ENCODE measurements around the gene KCNJ16. TPM values are rescaled to one million over a fixed set of nuclear protein-coding genes. Genes with fewer than 3 reads are reported as not detected.

The KCNJ16 gene
- total RNA-seq, 4 donors from 2014 or later: 0.57 to 0.67 TPM; not detected in 2

DNA sequence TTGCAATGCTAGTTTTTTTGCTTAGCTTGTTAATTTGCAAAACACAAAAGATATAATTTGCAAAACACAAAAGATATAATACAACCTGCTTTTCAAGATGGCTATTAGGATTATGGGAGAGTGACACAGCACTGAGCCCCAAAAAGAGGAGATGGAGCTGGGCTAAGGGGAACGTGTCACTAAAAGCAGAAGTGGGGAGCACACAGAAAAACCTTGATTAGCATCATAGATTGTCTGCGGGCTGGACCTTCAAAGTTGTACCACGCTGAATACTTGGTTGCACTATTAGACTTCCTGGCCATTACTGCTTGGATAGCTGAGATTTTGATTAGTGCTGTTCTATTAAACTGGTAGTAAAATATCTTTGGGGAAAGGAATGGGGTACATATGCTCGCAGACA is 36.2 kb downstream of the KCNJ16 start:
- Histone ChIP-seq H3K9me3 (no peaks in the 10 kb centered on the region), H3K27me3 (no peaks in the 10 kb centered on the region), H3K36me3 (no peaks in the 10 kb centered on the region), H3K27ac (no peak overlapping the region), H3K4me3 (no peak overlapping the region), H3K4me1 (no peaks in the 10 kb centered on the region)
- no peak for TF ChIP-seq CTCF (IDR thresholded peaks at IDR 0.05)
- DNase-seq: no peak

DNA sequence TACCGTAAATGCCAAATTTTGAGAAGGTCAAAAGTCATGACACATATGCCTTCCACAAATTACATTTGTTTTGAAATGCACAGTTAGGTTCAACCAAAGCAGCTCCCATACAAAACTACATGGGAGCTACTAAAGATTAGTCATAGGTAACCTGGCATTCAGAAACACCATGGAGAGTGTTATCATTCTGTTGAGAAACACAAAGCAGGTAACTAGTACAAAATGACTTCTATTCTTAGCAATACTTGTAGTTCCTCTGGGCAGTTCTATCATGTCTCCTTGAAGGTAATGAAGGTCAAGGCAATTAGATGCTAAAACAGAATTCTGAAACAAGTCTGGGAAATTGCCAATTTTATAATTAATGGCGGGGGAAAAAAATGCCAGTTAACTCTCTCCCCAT is 39.4 kb downstream of the KCNJ16 start:
- Histone ChIP-seq H3K4me1 (no peaks in the 10 kb centered on the region), H3K4me3 (no peak overlapping the region), H3K36me3 (no peaks in the 10 kb centered on the region), H3K27ac (no peak overlapping the region), H3K27me3 (no peaks in the 10 kb centered on the region), H3K9me3 (no peaks in the 10 kb centered on the region)
- TF ChIP-seq CTCF (IDR thresholded peaks at IDR 0.05) (no peak), POLR2A (IDR thresholded peaks at IDR 0.05) (no peak)
- DNase-seq: no peak

DNA sequence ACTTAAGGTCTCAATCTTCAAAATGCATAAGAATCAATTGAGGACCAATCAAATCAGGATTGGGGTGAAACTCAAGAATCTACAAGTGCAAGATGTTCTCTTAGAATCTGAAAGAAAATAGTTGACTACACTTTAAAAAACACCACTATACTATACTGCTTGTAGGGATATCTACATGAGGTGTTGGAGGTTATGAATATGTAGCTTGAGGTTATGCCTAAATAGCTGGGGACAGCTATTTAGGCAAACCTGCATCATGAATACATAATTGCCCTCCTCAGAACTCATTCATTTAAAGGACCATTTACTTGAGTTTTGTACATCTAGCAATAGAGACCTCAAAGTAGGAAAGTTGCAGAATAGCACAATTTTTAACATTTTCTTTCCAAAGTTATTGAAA is 40.1 kb downstream of the KCNJ16 start:
- Histone ChIP-seq H3K4me1 (no peaks in the 10 kb centered on the region), H3K27me3 (no peaks in the 10 kb centered on the region), H3K9me3 (no peaks in the 10 kb centered on the region), H3K36me3 (no peaks in the 10 kb centered on the region), H3K4me3 (no peak overlapping the region), H3K27ac (no peak overlapping the region)
- no peak for DNase-seq
- no peak for TF ChIP-seq CTCF (IDR thresholded peaks at IDR 0.05)
- TF ChIP-seq POLR2A (IDR thresholded peaks at IDR 0.05): no peak

DNA sequence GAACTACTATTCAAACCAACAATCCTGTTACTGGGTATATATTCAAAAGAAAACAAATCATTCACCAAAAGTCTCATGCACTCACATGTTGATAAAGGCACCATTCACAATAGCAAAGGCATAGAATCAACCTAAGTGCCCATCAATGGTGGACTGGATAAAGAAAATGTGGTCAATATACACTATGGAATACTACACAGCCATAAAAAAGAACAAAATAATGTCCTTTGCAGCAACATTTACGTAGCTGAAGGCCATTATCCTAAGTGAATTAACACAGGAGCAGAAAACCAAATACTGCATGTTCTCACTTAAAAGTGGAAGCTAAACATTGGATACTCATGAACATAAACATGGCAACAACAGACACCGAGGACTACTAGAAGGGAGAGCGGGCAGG is 41.9 kb downstream of the KCNJ16 start:
- H3K9me3 ChIP-seq: no peaks in the 10 kb centered on the region
- DNase-seq: no peak
- TF ChIP-seq POLR2A (IDR thresholded peaks at IDR 0.05) (no peak), CTCF (IDR thresholded peaks at IDR 0.05) (no peak)
- H3K27me3 ChIP-seq: no peaks in the 10 kb centered on the region
- H3K4me1 ChIP-seq: no peaks in the 10 kb centered on the region
- no peaks in the 10 kb centered on the region for H3K36me3 ChIP-seq
- no peak overlapping the region for H3K27ac ChIP-seq
- no peak overlapping the region for H3K4me3 ChIP-seq

DNA sequence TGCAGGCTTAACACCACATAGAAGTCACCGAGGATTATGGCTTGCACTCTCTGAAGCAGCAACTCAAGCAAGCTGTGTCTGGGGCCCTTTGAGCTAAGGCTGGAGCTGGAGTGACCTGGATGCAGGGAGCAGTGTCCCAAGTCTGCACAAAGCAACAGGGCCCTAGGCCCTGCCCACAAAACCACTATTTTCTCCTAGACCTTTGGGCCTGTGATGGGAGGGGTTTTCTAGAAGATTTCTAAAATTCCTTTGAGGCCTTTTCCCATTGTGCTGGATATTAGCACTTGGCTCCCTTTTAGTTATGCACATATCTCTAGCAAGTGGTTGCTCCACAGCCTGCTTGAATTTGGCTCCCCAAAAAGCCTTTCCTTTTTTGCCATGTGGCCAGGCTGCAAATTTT is 44.5 kb downstream of the KCNJ16 start:
- no peak for DNase-seq
- peaks cover 0 to 9% (median 0%) of the 10 kb centered on the region in 4 donors for H3K4me1 ChIP-seq
- H3K9me3 ChIP-seq: no peaks in the 10 kb centered on the region
- H3K36me3 ChIP-seq: no peaks in the 10 kb centered on the region
- no peaks in the 10 kb centered on the region for H3K27me3 ChIP-seq
- H3K4me3 ChIP-seq: no peak overlapping the region
- H3K27ac ChIP-seq: no peak overlapping the region
- TF ChIP-seq CTCF (IDR thresholded peaks at IDR 0.05) (no peak), POLR2A (IDR thresholded peaks at IDR 0.05) (no peak)

DNA sequence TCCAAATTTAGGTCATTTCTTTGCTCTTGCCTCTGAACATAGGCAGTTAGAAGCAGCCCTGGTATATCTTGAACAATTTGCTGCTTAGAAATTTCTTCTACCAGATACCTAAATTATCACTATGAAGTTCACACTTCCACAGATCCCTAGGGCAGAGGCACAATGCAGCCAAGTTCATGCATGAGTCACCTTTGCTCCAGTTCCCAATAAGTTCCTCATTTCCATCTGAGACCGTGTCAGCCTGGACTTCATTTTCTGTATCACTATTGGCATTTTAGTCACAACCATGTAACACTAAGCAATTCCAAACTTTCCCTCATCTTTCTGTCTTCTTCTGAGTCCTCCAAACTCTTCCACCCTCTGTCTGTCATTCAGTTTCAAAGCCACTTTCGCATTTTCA is 45.0 kb downstream of the KCNJ16 start:
- Histone ChIP-seq H3K27me3 (no peaks in the 10 kb centered on the region), H3K9me3 (no peaks in the 10 kb centered on the region), H3K27ac (no peak overlapping the region), H3K36me3 (no peaks in the 10 kb centered on the region), H3K4me1 (peaks cover 0 to 9% (median 0%) of the 10 kb centered on the region in 4 donors), H3K4me3 (no peak overlapping the region)
- no peak for DNase-seq
- no peak for TF ChIP-seq CTCF (IDR thresholded peaks at IDR 0.05)
- no peak for TF ChIP-seq POLR2A (IDR thresholded peaks at IDR 0.05)
